ENCODE measurements around the gene AFMID. TPM values are rescaled to one million over a fixed set of nuclear protein-coding genes. Genes with fewer than 3 reads are reported as not detected.
A peak's percentile ranks its signal among the peaks of the same experiment; 100 is the strongest.

The AFMID gene
- total and polyA plus RNA-seq, 2 donors (not counting 1 experiment from before 2014, with no cell fraction given) = 18.2 to 24.8 TPM

- intact Hi-C loops (cut with micrococcal nuclease) = no loop called here
- peaks cover 45% of the 10 kb centered on the region for H3K4me1 Mint-ChIP-seq
- H3K27me3 Mint-ChIP-seq = peaks cover 3% of the 10 kb centered on the region
- Histone ChIP-seq H4K20me1 (ENCODE audit: control insufficient read depth, insufficient read depth, low read length, poor library complexity, severe bottlenecking) (no peaks in the 10 kb centered on the region), H2AFZ (ENCODE audit: insufficient read depth, low read depth, low read length, poor library complexity, severe bottlenecking) (peak overlapping the region; percentile 19), H3K27me3 (replicated peaks in 1 of 4; ENCODE audit: control extremely low read depth in 1 of 4, control insufficient read depth in 3 of 4, insufficient read depth in 4 of 4, low read length in 3 of 4) (peaks cover 0 to 3% (median under 1%) of the 10 kb centered on the region in 4 experiments), H3K4me1 (ENCODE audit: control insufficient read depth in 2 of 2, insufficient read depth in 2 of 2, low read length in 2 of 2) (peaks cover 26 to 34% of the 10 kb centered on the region in 2 donors), H3K79me2 (ENCODE audit: control insufficient read depth, insufficient read depth, low read length) (no peaks in the 10 kb centered on the region), H3K9ac (ENCODE audit: low read length) (no peak overlapping the region), H3K9me3 (ENCODE audit: control extremely low read depth in 1 of 3, control insufficient read depth in 2 of 3, insufficient read depth in 1 of 3, low read length in 2 of 3) (peaks cover 0 to 26% (median 0%) of the 10 kb centered on the region in 3 donors), H3K27ac (ENCODE audit: low read length in 2 of 2) (no peak overlapping the region), H3K36me3 (replicated peaks in 1 of 2; ENCODE audit: control extremely low read depth in 1 of 2, control insufficient read depth in 1 of 2, extremely low read depth in 1 of 2, insufficient read depth in 2 of 2, low read length in 1 of 2) (no peaks in the 10 kb centered on the region), H3K4me3 (ENCODE audit: control extremely low read depth in 1 of 5, extremely low read depth in 1 of 5, insufficient read depth in 1 of 5, low read depth in 2 of 5, low read length in 4 of 5) (no peak overlapping the region), H3K4me2 (replicated peaks; ENCODE audit: low read depth, low read length, poor library complexity, severe bottlenecking) (peak overlapping the region; percentile 53)
- no peak overlapping the region for H3K27ac Mint-ChIP-seq
- ChIA-PET CTCF (interaction anchor here (0.9 kb wide), 1 partner anchor 12 kb away, joined by 3 read pairs; no protein-coding TSS in a partner anchor), POLR2A (interaction anchor here (0.5 kb wide), 2 partner anchors 62 to 1463 kb away, joined by 5 to 7 read pairs; no protein-coding TSS in a partner anchor)
- WGBS (ENCODE audit: insufficient coverage) = 72% methylated on average over 5 of the region's 9 CpGs
- ATAC-seq (ENCODE audit: low read depth) = peak; percentile 40
- H3K4me3 Mint-ChIP-seq = no peak overlapping the region
- no peaks in the 10 kb centered on the region for H3K9me3 Mint-ChIP-seq (ENCODE audit: insufficient read depth)
- peak; percentile 66 for DNase-seq
- TF ChIP-seq CTCF (IDR thresholded peaks at IDR 0.05) (no peak), EZH2 (IDR thresholded peaks at IDR 0.05; ENCODE audit: borderline replicate concordance, insufficient read depth, low read depth, low read length, poor library complexity, severe bottlenecking) (no peak)
These were observed 52.3 kb downstream of the AFMID start for GRCh38 chr17:78239489-78239931.

- H3K9me3 ChIP-seq (ENCODE audit: control extremely low read depth in 1 of 3, control insufficient read depth in 2 of 3, insufficient read depth in 1 of 3, low read length in 2 of 3) = peaks cover 0 to 27% (median 0%) of the 10 kb centered on the region in 3 donors
- peaks cover 26 to 34% of the 10 kb centered on the region in 2 donors for H3K4me1 ChIP-seq (ENCODE audit: control insufficient read depth in 2 of 2, insufficient read depth in 2 of 2, low read length in 2 of 2)
- Mint-ChIP-seq H3K9me3 (ENCODE audit: insufficient read depth) (no peaks in the 10 kb centered on the region), H3K27me3 (no peaks in the 10 kb centered on the region), H3K27ac (peak overlapping the region; percentile 32), H3K4me1 (peaks cover 45% of the 10 kb centered on the region), H3K4me3 (no peak overlapping the region)
- H4K20me1 ChIP-seq (ENCODE audit: control insufficient read depth, insufficient read depth, low read length, poor library complexity, severe bottlenecking) = no peaks in the 10 kb centered on the region
- ChIA-PET POLR2A (no interaction called here), CTCF (interaction anchor here (0.9 to 3.2 kb wide), 3 partner anchors 11 to 155 kb away, joined by 4 to 26 read pairs (median 10); no protein-coding TSS in a partner anchor)
- H3K27me3 ChIP-seq (replicated peaks in 1 of 4; ENCODE audit: control extremely low read depth in 1 of 4, control insufficient read depth in 3 of 4, insufficient read depth in 4 of 4, low read length in 3 of 4) = peaks cover 0 to 2% (median 0%) of the 10 kb centered on the region in 4 experiments
- no peak overlapping the region for H3K4me3 ChIP-seq (ENCODE audit: control extremely low read depth in 1 of 5, extremely low read depth in 1 of 5, insufficient read depth in 1 of 5, low read depth in 2 of 5, low read length in 4 of 5)
- no peak overlapping the region for H3K9ac ChIP-seq (ENCODE audit: low read length)
- intact Hi-C loops (cut with micrococcal nuclease) = no loop called here
- WGBS (ENCODE audit: insufficient coverage) = 97% methylated on average over 9 of the region's 12 CpGs
- H3K4me2 ChIP-seq (replicated peaks; ENCODE audit: low read depth, low read length, poor library complexity, severe bottlenecking) = peak overlapping the region; percentile 53
- DNase-seq (peak; percentile 13), ATAC-seq (ENCODE audit: low read depth) (no peak)
- no peak for TF ChIP-seq EZH2 (IDR thresholded peaks at IDR 0.05; ENCODE audit: borderline replicate concordance, insufficient read depth, low read depth, low read length, poor library complexity, severe bottlenecking)
- TF ChIP-seq CTCF (IDR thresholded peaks at IDR 0.05) = no peak
- H3K79me2 ChIP-seq (ENCODE audit: control insufficient read depth, insufficient read depth, low read length) = no peaks in the 10 kb centered on the region
- no peaks in the 10 kb centered on the region for H3K36me3 ChIP-seq (replicated peaks in 1 of 2; ENCODE audit: control extremely low read depth in 1 of 2, control insufficient read depth in 1 of 2, extremely low read depth in 1 of 2, insufficient read depth in 2 of 2, low read length in 1 of 2)
- no peak overlapping the region for H3K27ac ChIP-seq (ENCODE audit: low read length in 2 of 2)
- H2AFZ ChIP-seq (ENCODE audit: insufficient read depth, low read depth, low read length, poor library complexity, severe bottlenecking) = no peak overlapping the region
These were observed 53.0 kb downstream of the AFMID start for GRCh38 chr17:78240012-78240655.
